Body of pancreas (tissue), 4 donors: ENCODE results near the gene KCNA4. TPM values are rescaled to one million over a fixed set of nuclear protein-coding genes. Genes with fewer than 3 reads are reported as not detected.

Experiments
- ATAC-seq: fragments of 150-250 bp; one replicate; pipeline ENCODE4 v1.9.1; 2016
- DNase-seq, 4 donors: peaks; one replicate each; pipeline ENCODE4 v3.0.0-alpha.2; 2019
- H3K27ac ChIP-seq, 4 donors: fragments of 200-600 bp; sonication (generic); 1 replicate in 3 of 4; 2 replicates in 1 of 4; pipeline versions ENCODE4 v1.5.1 to v1.6.1; 2016 to 2019; ENCODE audit warnings: mild to moderate bottlenecking in 1 of 4, mixed read lengths in 1 of 4, moderate library complexity in 1 of 4
- H3K27me3 ChIP-seq, 2 donors: fragments of 200-600 bp; sonication (generic); one replicate each; pipeline ENCODE4 v1.6.0; 2016; ENCODE audit warnings: mild to moderate bottlenecking in 1 of 2
- H3K36me3 ChIP-seq, 2 donors: fragments of 200-600 bp; sonication (generic); replicated peaks in 1 of 2; 2 replicates each; pipeline ENCODE4 v1.5.1; 2016; ENCODE audit warnings: low read depth in 2 of 2; ENCODE audit not compliant: insufficient read depth in 1 of 2
- H3K4me1 ChIP-seq: fragments of 200-600 bp; sonication (generic); one replicate; pipeline ENCODE4 v1.6.0; 2016
- H3K4me3 ChIP-seq, 2 donors: fragments of 200-600 bp; sonication (generic); 1 replicate in 1 of 2; 2 replicates in 1 of 2; pipeline ENCODE4 v1.5.1; 2016 to 2019
- H3K9me3 ChIP-seq, 3 donors: fragments of 200-600 bp; sonication (generic); 1 replicate in 2 of 3; 2 replicates in 1 of 3; pipeline ENCODE4 v1.5.1; 2016
- CTCF ChIP-seq, 7 experiments: fragments of 450-650 bp in 4 of 7; fragments of 200-600 bp in 3 of 7; sonication (generic) in 3 of 7; IDR thresholded peaks; one replicate each; pipeline ENCODE4 v1.5.1; 2016 to 2019; ENCODE audit warnings: antibody characterized with exemption in 7 of 7
- POLR2A ChIP-seq, 3 donors: fragments of 450-650 bp; IDR thresholded peaks; one replicate each; pipeline ENCODE4 v1.6.1; 2016; ENCODE audit warnings: antibody characterized with exemption in 3 of 3, mild to moderate bottlenecking in 2 of 3
- WGBS, 2 donors: methylation state at CpG; one replicate each; pipeline ENCODE4 v1.1.5; 2017; 5-methylcytosine and 5-hydroxymethylcytosine counted together
- intact Hi-C: fragments of 100-400 bp; cut with DNase I; formaldehyde crosslinking; loops from one replicate; pipeline ENCODE4 v1.15.1; 2023
- total RNA-seq, 2 donors: library from RNA; depleted of rRNA; stranded (reverse); fragments of >200 nt; gene quantifications; one replicate each; pipeline ENCODE4 v1.1.0, GENCODE V29; 2016

Gene KCNA4
- total RNA-seq, 2 donors from 2014 or later, result 0.33 TPM; not detected in 1

GRCh38 chr11:29962243-29962642 is 54.6 kb downstream of the KCNA4 start:
- no peak overlapping the region for H3K27ac ChIP-seq
- no peak for TF ChIP-seq POLR2A (IDR thresholded peaks at IDR 0.05)
- TF ChIP-seq CTCF (IDR thresholded peaks at IDR 0.05), result peak in 1 of 7 experiments; percentile 10
- H3K9me3 ChIP-seq, result no peaks in the 10 kb centered on the region
- H3K4me3 ChIP-seq, result no peak overlapping the region
- intact Hi-C loops, result no loop called here
- no peak for ATAC-seq
- WGBS, 2 donors, result 54% methylated on average over 2 of the region's 2 CpGs
- H3K4me1 ChIP-seq, result no peaks in the 10 kb centered on the region
- no peaks in the 10 kb centered on the region for H3K27me3 ChIP-seq
- DNase-seq, result no peak
- no peaks in the 10 kb centered on the region for H3K36me3 ChIP-seq

Other genes starting within 250 kb of the KCNA4 start
- gene FSHB, start 214.0 kb upstream of the KCNA4 start, total RNA-seq, result not detected